H1 (cell line): ENCODE data around the gene KRABD2.

Experiments
- CTCF ChIA-PET: fragments of 300-600 bp; sonication (Branson Sonifier 250); formaldehyde crosslinking; loops from one replicate; lab custom pipeline; 2021; ENCODE audit not compliant: partially characterized antibody; lab: Charles Lee
- POLR2A ChIA-PET: fragments of 300-600 bp; sonication (Branson Sonifier 250); formaldehyde crosslinking; loops from one replicate; lab custom pipeline; 2021; ENCODE audit warnings: inconsistent platforms; ENCODE audit not compliant: partially characterized antibody; lab: Charles Lee
- DNase-seq, 2 experiments: peaks; one replicate each; pipeline versions ENCODE4 v3.0.0 to v3.0.0-alpha.2; 2010 to 2022; ENCODE audit warnings: low spot score in 2 of 2, low read depth in 1 of 2, mixed read lengths in 1 of 2
- FAIRE-seq: peaks from 2 replicates; lab custom pipeline; 2011; peaks lifted over from hg19 to GRCh38; lab: Jason Lieb, UNC
- H2AFZ ChIP-seq: 2 replicates; pipeline ENCODE4 v1.8.1; 2012; ENCODE audit warnings: low read length, inconsistent platforms
- H2AK5ac ChIP-seq: 2 replicates; pipeline ENCODE4 v1.6.1; 2013; ENCODE audit warnings: low read depth, low read length
- H2BK120ac ChIP-seq: replicated peaks from 2 replicates; pipeline ENCODE3; 2013; ENCODE audit warnings: low read depth, low read length, inconsistent platforms
- H2BK12ac ChIP-seq: 2 replicates; pipeline ENCODE4 v1.6.1; 2013; ENCODE audit warnings: low read depth, low read length
- H2BK15ac ChIP-seq: 2 replicates; pipeline ENCODE4 v1.6.1; 2013; ENCODE audit warnings: low read length
- H2BK20ac ChIP-seq: 2 replicates; pipeline ENCODE4 v1.6.1; 2013; ENCODE audit warnings: low read length
- H2BK5ac ChIP-seq: 2 replicates; pipeline ENCODE4 v1.6.1; 2013; ENCODE audit warnings: low read depth, low read length
- H3K14ac ChIP-seq: 2 replicates; pipeline ENCODE4 v1.6.1; 2013; ENCODE audit warnings: inconsistent platforms; ENCODE audit not compliant: insufficient read length
- H3K18ac ChIP-seq: 2 replicates; pipeline ENCODE4 v1.6.1; 2013; ENCODE audit warnings: low read length; ENCODE audit errors: extremely low read depth
- H3K23ac ChIP-seq: 2 replicates; pipeline ENCODE4 v1.6.1; 2013; ENCODE audit warnings: inconsistent platforms; ENCODE audit not compliant: insufficient read length
- H3K23me2 ChIP-seq: 2 replicates; pipeline ENCODE4 v1.6.1; 2013; ENCODE audit warnings: low read depth, low read length
- H3K27ac ChIP-seq: 2 replicates; pipeline ENCODE4 v1.6.1; 2011; ENCODE audit warnings: low read depth, low read length, inconsistent platforms
- H3K27me3 ChIP-seq, 4 experiments: replicated peaks in 1 of 4; 1 replicate in 1 of 4; 2 replicates in 3 of 4; pipeline versions ENCODE4 v1.6.1 to v1.8.1; 2011 to 2013; ENCODE audit warnings: low read length in 3 of 4, mild to moderate bottlenecking in 3 of 4, inconsistent platforms in 2 of 4, mixed read lengths in 2 of 4, moderate library complexity in 1 of 4; ENCODE audit not compliant: control insufficient read depth in 3 of 4, insufficient read depth in 3 of 4; ENCODE audit errors: extremely low read depth in 1 of 4
- H3K36me3 ChIP-seq, 4 experiments: 2 replicates each; pipeline versions ENCODE4 v1.6.1 to v1.8.1; 2011 to 2013; ENCODE audit warnings: mild to moderate bottlenecking in 4 of 4, low read length in 3 of 4, moderate library complexity in 2 of 4, control low read depth in 1 of 4, inconsistent platforms in 1 of 4; ENCODE audit not compliant: insufficient read depth in 4 of 4, control insufficient read depth in 2 of 4
- H3K4ac ChIP-seq: replicated peaks from 2 replicates; pipeline ENCODE3; 2013; ENCODE audit warnings: low read length, low read depth, mixed read lengths, inconsistent platforms; ENCODE audit not compliant: insufficient read length
- H3K4me1 ChIP-seq, 4 experiments: replicated peaks in 1 of 4; 1 replicate in 1 of 4; 2 replicates in 3 of 4; pipeline versions ENCODE4 v1.6.1 to v1.8.1; 2011 to 2013; ENCODE audit warnings: low read length in 3 of 4, inconsistent platforms in 2 of 4, mixed read lengths in 1 of 4; ENCODE audit not compliant: insufficient read depth in 4 of 4, control insufficient read depth in 3 of 4
- H3K4me2 ChIP-seq, 2 experiments: 2 replicates each; pipeline versions ENCODE4 v1.6.1 to v1.8.1; 2011 to 2013; ENCODE audit warnings: low read depth in 2 of 2, low read length in 2 of 2, control low read depth in 1 of 2, inconsistent platforms in 1 of 2, mild to moderate bottlenecking in 1 of 2; ENCODE audit not compliant: insufficient read depth in 1 of 2
- H3K4me3 ChIP-seq, 4 experiments: fragments of 200-600, 300-600 bp in 1 of 4; sonication (generic), shearing (Covaris generic), sonication (Bioruptor Twin) in 1 of 4; 2 replicates each; pipeline versions ENCODE4 v1.5.1 to v1.8.1; 2011 to 2016; ENCODE audit warnings: low read length in 4 of 4, low read depth in 3 of 4, control low read depth in 2 of 4, inconsistent platforms in 2 of 4, mild to moderate bottlenecking in 2 of 4, mixed read lengths in 1 of 4, moderate library complexity in 1 of 4; ENCODE audit not compliant: insufficient read depth in 2 of 4; ENCODE audit errors: extremely low read depth in 1 of 4
- H3K56ac ChIP-seq: replicated peaks from 2 replicates; pipeline ENCODE3; 2013; ENCODE audit warnings: low read depth, mild to moderate bottlenecking, mixed read lengths, low read length, inconsistent platforms; ENCODE audit not compliant: insufficient read length
- H3K79me1 ChIP-seq: 2 replicates; pipeline ENCODE4 v1.6.1; 2013; ENCODE audit warnings: low read depth, low read length, control low read depth
- H3K79me2 ChIP-seq, 2 experiments: 2 replicates each; pipeline versions ENCODE4 v1.6.1 to v1.8.1; 2012 to 2013; ENCODE audit warnings: low read length in 2 of 2, mild to moderate bottlenecking in 2 of 2, inconsistent platforms in 1 of 2; ENCODE audit not compliant: insufficient read depth in 2 of 2, control insufficient read depth in 1 of 2
- H3K9ac ChIP-seq, 4 experiments: replicated peaks in 1 of 4; 1 replicate in 1 of 4; 2 replicates in 3 of 4; pipeline versions ENCODE4 v1.6.1 to v1.8.1; 2011 to 2013; ENCODE audit warnings: low read depth in 3 of 4, low read length in 3 of 4, control low read depth in 2 of 4, mild to moderate bottlenecking in 2 of 4, moderate library complexity in 2 of 4, inconsistent platforms in 1 of 4; ENCODE audit errors: extremely low read depth in 1 of 4
- H3K9me3 ChIP-seq, 2 experiments: 2 replicates each; pipeline versions ENCODE4 v1.6.1 to v1.8.1; 2012 to 2013; ENCODE audit warnings: mild to moderate bottlenecking in 2 of 2, moderate library complexity in 2 of 2, control low read depth in 1 of 2, inconsistent platforms in 1 of 2, low read depth in 1 of 2, low read length in 1 of 2, mixed read lengths in 1 of 2; ENCODE audit not compliant: insufficient read depth in 2 of 2
- H4K20me1 ChIP-seq, 2 experiments: replicated peaks in 1 of 2; 2 replicates each; pipeline versions ENCODE3 to v1.8.1; 2011 to 2013; ENCODE audit warnings: inconsistent platforms in 2 of 2, low read length in 2 of 2, mild to moderate bottlenecking in 1 of 2; ENCODE audit not compliant: insufficient read depth in 2 of 2, control insufficient read depth in 1 of 2
- H4K5ac ChIP-seq: 2 replicates; pipeline ENCODE4 v1.6.1; 2013; ENCODE audit warnings: low read length, low read depth, mixed read lengths, inconsistent platforms; ENCODE audit not compliant: insufficient read length
- H4K8ac ChIP-seq: 2 replicates; pipeline ENCODE4 v1.8.0; 2013; ENCODE audit warnings: mild to moderate bottlenecking, moderate library complexity, low read length, inconsistent platforms; ENCODE audit not compliant: insufficient read depth; ENCODE audit errors: extremely low read depth
- H4K91ac ChIP-seq: replicated peaks from 2 replicates; pipeline ENCODE3; 2013; ENCODE audit warnings: low read length, mixed read lengths, inconsistent platforms; ENCODE audit not compliant: insufficient read length
- CEBPB ChIP-seq: IDR thresholded peaks from 2 replicates; pipeline ENCODE4 v1.6.1; 2012; ENCODE audit warnings: low read depth, low read length
- CREB1 ChIP-seq: IDR thresholded peaks from 2 replicates; pipeline ENCODE4 v1.6.1; 2012; ENCODE audit warnings: inconsistent platforms
- E2F6 ChIP-seq: IDR thresholded peaks from 2 replicates; pipeline ENCODE4 v1.6.1; 2012; ENCODE audit warnings: inconsistent platforms
- FOSL1 ChIP-seq: IDR thresholded peaks from 2 replicates; pipeline ENCODE4 v1.6.1; 2011; ENCODE audit warnings: mild to moderate bottlenecking, low read depth, low read length, moderate library complexity; ENCODE audit not compliant: insufficient read depth
- JUN ChIP-seq: IDR thresholded peaks from 2 replicates; pipeline ENCODE4 v1.6.1; 2011; ENCODE audit warnings: low read depth, mild to moderate bottlenecking, improper control_type of control experiment, low read length
- JUND ChIP-seq: IDR thresholded peaks from 2 replicates; pipeline ENCODE4 v1.6.1; 2011; ENCODE audit warnings: mild to moderate bottlenecking, improper control_type of control experiment, low read length
- MAX ChIP-seq: IDR thresholded peaks from 2 replicates; pipeline ENCODE4 v1.6.1; 2012; ENCODE audit warnings: inconsistent platforms
- POU5F1 ChIP-seq: IDR thresholded peaks from 2 replicates; pipeline ENCODE4 v1.6.1; 2011; ENCODE audit warnings: low read depth, mild to moderate bottlenecking, low read length, moderate library complexity
- SAP30 ChIP-seq: fragments of 300-600 bp; sonication (generic); IDR thresholded peaks from 2 replicates; pipeline ENCODE4 v1.7.1; 2012; ENCODE audit warnings: low read length, moderate library complexity, mild to moderate bottlenecking, inconsistent platforms; ENCODE audit not compliant: insufficient read depth, insufficient replicate concordance
- SIRT6 ChIP-seq: IDR thresholded peaks from one replicate; pipeline ENCODE4 v1.7.1; 2012; ENCODE audit warnings: low read length, inconsistent platforms
- SUZ12 ChIP-seq: fragments of 200-600 bp; sonication (generic); IDR thresholded peaks from 2 replicates; pipeline ENCODE4 v1.6.1; 2012; ENCODE audit warnings: mild to moderate bottlenecking, inconsistent platforms, low read length, moderate library complexity, mixed read lengths
- TEAD4 ChIP-seq: IDR thresholded peaks from 2 replicates; pipeline ENCODE4 v1.6.1; 2012; ENCODE audit warnings: low read depth, low read length, inconsistent platforms, mixed read lengths
- WGBS, 2 experiments: shearing (Covaris generic) in 1 of 2; methylation state at CpG; one replicate each; pipeline versions ENCODE4 v1.1.6 to v1.1.7; 2013 to 2015; ENCODE audit warnings: low lambda C conversion rate in 2 of 2, mixed read lengths in 2 of 2, inconsistent platforms in 1 of 2, low coverage in 1 of 2, missing lambda C conversion rate in 1 of 2; ENCODE audit not compliant: insufficient replicate concordance in 2 of 2, insufficient coverage in 1 of 2, insufficient read length in 1 of 2; ENCODE audit errors: extremely low coverage in 1 of 2, missing lambda C conversion rate in 1 of 2; 5-methylcytosine and 5-hydroxymethylcytosine counted together

The KRABD2 gene

GRCh38 chr17:8384801-8385378 lies 8.4 kb upstream of the KRABD2 start:
- Histone ChIP-seq H3K36me3 (peaks cover 12 to 23% (median 17%) of the 10 kb centered on the region in 4 experiments), H3K9me3 (no peaks in the 10 kb centered on the region), H3K23ac (no peak overlapping the region), H2AK5ac (peak overlapping the region; percentile 100), H3K27ac (no peak overlapping the region), H3K56ac (no peak overlapping the region), H3K9ac (no peak overlapping the region), H3K4me3 (peak overlapping the region in 1 of 4 experiments; percentile 100; a peak in 2 of 8 replicates), H3K23me2 (peaks cover 7% of the 10 kb centered on the region; the same call in 1 of the 2 replicates), H3K79me1 (no peaks in the 10 kb centered on the region), H3K4me1 (peaks cover 0 to 10% (median 4%) of the 10 kb centered on the region in 4 experiments; a peak in 5 of 7 replicates), H3K4me2 (peak overlapping the region; percentile 26 to 69; a peak in 3 of 4 replicates), H4K5ac (no peak overlapping the region), H2BK12ac (peak overlapping the region; percentile 84), H3K4ac (no peak overlapping the region), H4K20me1 (peaks cover 10 to 16% of the 10 kb centered on the region in 2 experiments), H3K14ac (no peak overlapping the region), H4K91ac (no peak overlapping the region), H2BK120ac (no peak overlapping the region), H2BK15ac (no peak overlapping the region), H4K8ac (peak overlapping the region; percentile 3; the same call in 1 of the 2 replicates), H2BK20ac (no peak overlapping the region), H3K27me3 (no peaks in the 10 kb centered on the region), H2BK5ac (peak overlapping the region; percentile 78; the same call in 1 of the 2 replicates), H3K18ac (0 out of 2 replicates have a peak overlapping the region, but pooled peaks have one; percentile 2), H2AFZ (no peak overlapping the region), H3K79me2 (peaks cover 13 to 31% of the 10 kb centered on the region in 2 experiments; a peak in 3 of 4 replicates)
- CTCF ChIA-PET = interaction anchor here (1.0 to 1.3 kb wide), 2 partner anchors 25 to 199 kb away, joined by 4 read pairs; no protein-coding TSS in a partner anchor
- FAIRE-seq (no peak), DNase-seq (peak in 1 of 2 experiments; percentile 58)
- 89% methylated on average over 12 of the region's 12 CpGs; no CpG with 5 or more reads in 1 of the 2 experiments for WGBS, 2 experiments
- POLR2A ChIA-PET = interaction anchor here (0.7 to 4.6 kb wide), 6 partner anchors 9 to 415 kb away, joined by 3 to 51 read pairs (median 4); partner anchors contain the start of genes KRABD2 and MFSD6L
- TF ChIP-seq CEBPB = no peak
- TF ChIP-seq JUN = no peak
- no peak for TF ChIP-seq SIRT6
- TF ChIP-seq SUZ12 = no peak
- TF ChIP-seq FOSL1 = no peak
- peak; percentile 75 for TF ChIP-seq MAX
- peak; percentile 77 for TF ChIP-seq TEAD4
- peak; percentile 65 for TF ChIP-seq E2F6
- peak; percentile 81 for TF ChIP-seq JUND
- TF ChIP-seq POU5F1 = no peak
- no peak for TF ChIP-seq CREB1
- no peak for TF ChIP-seq SAP30
